ACC112 (cell line): ENCODE results near the gene TMEM178A.

Experiments used
- H2AFZ ChIP-seq: fragments of 200-600 bp; sonication (generic); one replicate; pipeline ENCODE4 v1.6.0; 2017; ENCODE audit warnings: antibody characterized with exemption, low read length; ENCODE audit not compliant: unreplicated experiment
- H3K27ac ChIP-seq: fragments of 200-600 bp; sonication (generic); 2 replicates; pipeline ENCODE4 v1.5.1; 2014; ENCODE audit warnings: low read depth, mild to moderate bottlenecking, antibody characterized with exemption, low read length, moderate library complexity
- H3K27me3 ChIP-seq: fragments of 200-600 bp; sonication (generic); 2 replicates; pipeline ENCODE4 v1.6.1; 2014; ENCODE audit warnings: mild to moderate bottlenecking, antibody characterized with exemption, low read length, moderate library complexity, mixed read lengths; ENCODE audit not compliant: insufficient read depth
- H3K36me3 ChIP-seq: fragments of 200-600 bp; sonication (generic); 2 replicates; pipeline ENCODE4 v1.6.1; 2016; ENCODE audit warnings: mild to moderate bottlenecking, antibody characterized with exemption, low read length, moderate library complexity, mixed read lengths; ENCODE audit not compliant: insufficient read depth
- H3K4me1 ChIP-seq: fragments of 200-600 bp; sonication (generic); one replicate; pipeline ENCODE4 v1.6.1; 2016; ENCODE audit warnings: low read length, mixed read lengths; ENCODE audit not compliant: insufficient read depth, unreplicated experiment, control insufficient read depth
- H3K4me3 ChIP-seq: fragments of 200-600 bp; sonication (generic); 2 replicates; pipeline ENCODE4 v1.5.1; 2014; ENCODE audit warnings: mild to moderate bottlenecking, low read depth, low read length
- H3K79me2 ChIP-seq: fragments of 200-600 bp; sonication (generic); one replicate; pipeline ENCODE4 v1.6.0; 2016; ENCODE audit warnings: low read length; ENCODE audit not compliant: control insufficient read depth, unreplicated experiment, insufficient read depth

The TMEM178A gene

DNA sequence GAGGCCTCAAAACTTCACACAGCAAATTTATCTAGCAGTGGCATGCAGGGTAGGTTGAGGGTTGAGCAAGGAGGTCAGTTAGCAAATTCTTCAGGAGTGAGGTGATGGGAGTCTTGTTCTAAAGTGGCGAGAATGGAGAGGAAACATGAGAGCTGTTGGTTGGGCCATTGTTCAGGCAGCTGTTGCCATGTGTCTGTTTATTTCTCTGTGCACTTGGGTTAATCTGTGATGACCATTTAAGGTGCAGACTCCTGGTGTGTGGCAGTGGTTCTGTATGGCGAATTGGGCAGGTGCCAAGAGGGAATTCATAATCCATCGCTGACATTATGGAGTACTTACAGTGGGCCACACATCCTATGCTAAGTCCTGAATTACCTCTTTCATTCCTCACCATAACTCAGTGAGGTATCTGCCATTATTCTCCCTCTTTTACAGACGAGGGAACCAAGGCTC, 30.4 kb downstream of the TMEM178A start:
- H3K27ac ChIP-seq = peak overlapping the region; percentile 22; the same call in 1 of the 2 replicates
- no peaks in the 10 kb centered on the region for H3K79me2 ChIP-seq
- no peaks in the 10 kb centered on the region for H3K27me3 ChIP-seq
- no peaks in the 10 kb centered on the region for H3K36me3 ChIP-seq
- peaks cover 6% of the 10 kb centered on the region for H3K4me1 ChIP-seq
- no peak overlapping the region for H2AFZ ChIP-seq
- no peak overlapping the region for H3K4me3 ChIP-seq

DNA sequence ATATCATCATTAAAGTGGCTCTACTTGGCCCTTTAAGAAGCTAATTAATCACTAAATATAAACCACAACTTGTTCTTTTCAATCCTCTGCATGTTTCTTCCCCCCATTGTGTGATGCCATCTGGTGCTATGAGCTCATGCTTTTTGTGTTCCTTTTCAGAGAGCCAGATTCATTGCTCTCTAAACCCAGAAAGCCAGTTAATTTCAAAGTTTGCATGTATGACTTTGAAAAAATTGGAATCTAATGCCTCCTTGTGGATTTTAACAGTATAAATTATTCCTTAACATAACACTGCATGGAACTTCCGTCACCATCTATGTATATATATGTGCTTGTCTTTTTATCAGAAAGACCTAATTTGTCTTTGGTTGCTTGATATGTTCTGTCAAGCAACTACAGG, 31.1 kb downstream of the TMEM178A start:
- Histone ChIP-seq H2AFZ (no peak overlapping the region), H3K79me2 (no peaks in the 10 kb centered on the region), H3K36me3 (no peaks in the 10 kb centered on the region), H3K27ac (peak overlapping the region; percentile 22; the same call in 1 of the 2 replicates), H3K27me3 (no peaks in the 10 kb centered on the region), H3K4me3 (no peak overlapping the region), H3K4me1 (peaks cover 6% of the 10 kb centered on the region)

DNA sequence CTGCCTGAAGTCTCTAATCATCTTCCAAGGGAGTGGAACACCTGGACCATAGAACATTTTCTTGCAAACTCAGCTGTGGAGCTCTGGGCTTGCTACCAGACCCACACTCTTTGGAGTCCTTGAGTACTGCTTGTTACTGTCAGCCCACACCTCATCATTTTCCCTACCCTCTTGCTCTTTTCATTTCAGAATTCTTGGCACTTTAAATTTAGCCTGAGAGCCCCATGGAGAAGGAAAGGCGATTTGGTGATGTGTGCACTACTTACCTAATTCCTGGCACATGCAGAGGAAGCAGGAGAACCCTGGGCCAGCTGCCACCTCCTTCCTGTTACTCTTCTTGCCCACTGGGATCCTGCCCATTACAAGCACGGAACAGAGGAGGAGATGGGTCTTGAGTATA, 31.7 kb downstream of the TMEM178A start:
- H2AFZ ChIP-seq = no peak overlapping the region
- no peaks in the 10 kb centered on the region for H3K27me3 ChIP-seq

DNA sequence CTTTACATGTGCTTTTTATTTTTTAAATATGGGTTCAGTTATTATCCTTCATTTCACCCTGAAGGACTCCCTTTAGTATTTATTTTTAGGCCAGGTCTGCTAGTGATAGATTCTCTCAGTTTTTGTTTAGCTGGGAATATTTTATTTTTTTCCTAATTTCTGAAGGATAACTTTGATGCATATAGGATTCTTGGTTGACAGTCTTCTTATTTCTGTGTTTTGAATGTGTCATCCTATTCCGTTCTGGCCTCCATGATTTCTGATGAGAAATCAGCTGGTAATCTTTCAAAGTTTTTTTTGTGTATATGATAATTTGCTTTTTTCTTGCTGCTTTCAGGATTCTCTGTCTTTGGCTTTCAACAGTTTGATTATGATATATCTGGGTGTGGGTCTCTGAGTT, 35.4 kb downstream of the TMEM178A start:
- Histone ChIP-seq H2AFZ (no peak overlapping the region), H3K4me3 (no peak overlapping the region), H3K27me3 (no peaks in the 10 kb centered on the region), H3K36me3 (no peaks in the 10 kb centered on the region), H3K4me1 (peaks cover 6% of the 10 kb centered on the region), H3K27ac (no peak overlapping the region), H3K79me2 (no peaks in the 10 kb centered on the region)

More for the DNA sequence above, 31.7 kb downstream of the TMEM178A start:
- Histone ChIP-seq H3K79me2 (no peaks in the 10 kb centered on the region), H3K27ac (no peak overlapping the region), H3K4me3 (no peak overlapping the region), H3K36me3 (no peaks in the 10 kb centered on the region), H3K4me1 (peaks cover 6% of the 10 kb centered on the region)

DNA sequence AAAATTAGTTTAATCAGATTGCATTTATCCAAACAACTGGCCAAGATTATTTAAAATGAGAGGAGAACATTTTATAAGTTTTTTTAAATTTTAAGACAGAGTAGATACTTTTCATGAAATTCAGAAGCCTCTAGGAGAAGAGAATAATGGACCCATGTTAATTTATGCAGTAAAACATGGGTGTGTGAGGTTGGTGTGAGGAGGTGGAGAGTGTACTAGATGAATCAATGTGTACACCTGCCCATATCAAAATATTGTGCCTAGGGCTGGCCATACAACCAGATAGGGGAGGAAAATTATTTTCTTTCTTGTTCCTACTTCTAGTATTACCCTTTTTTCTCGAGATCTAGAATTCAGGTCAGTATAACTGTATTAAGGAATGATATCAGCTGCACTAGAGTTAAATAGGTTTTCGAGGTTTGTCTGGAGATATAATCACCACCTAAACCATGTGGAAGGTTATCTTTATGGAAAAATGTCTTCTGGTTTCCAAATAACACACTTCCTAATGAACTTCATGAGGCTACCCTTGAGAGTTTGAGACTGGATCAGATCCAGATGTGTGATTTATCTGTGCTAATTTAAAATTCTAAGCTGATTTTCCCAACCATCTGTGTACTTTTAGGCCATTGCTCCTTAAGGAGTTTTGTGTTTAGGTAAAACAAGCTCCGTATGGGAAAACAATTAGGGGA, 37.6 kb downstream of the TMEM178A start:
- Histone ChIP-seq H3K27ac (no peak overlapping the region), H3K4me3 (no peak overlapping the region), H3K27me3 (no peaks in the 10 kb centered on the region), H2AFZ (no peak overlapping the region), H3K36me3 (no peaks in the 10 kb centered on the region), H3K4me1 (no peaks in the 10 kb centered on the region), H3K79me2 (no peaks in the 10 kb centered on the region)

DNA sequence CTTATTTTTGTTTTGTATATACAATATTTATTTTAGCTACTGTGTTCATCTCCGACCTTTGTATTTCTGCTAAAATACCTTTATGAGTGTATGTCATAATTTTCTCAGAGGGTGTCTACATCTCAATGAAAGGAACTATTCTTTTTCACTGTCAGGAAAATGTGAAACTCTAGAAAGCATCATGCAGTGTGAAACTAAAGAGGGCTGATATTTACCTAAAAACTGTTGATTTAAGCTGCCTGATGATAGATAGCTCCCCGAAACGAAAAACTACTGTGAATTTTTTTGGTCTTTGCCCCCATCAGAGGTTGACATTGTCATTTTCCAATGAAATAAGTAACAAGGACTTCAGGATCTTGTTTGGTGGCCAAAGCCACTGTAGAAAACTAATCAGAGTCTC, 38.8 kb downstream of the TMEM178A start:
- no peak overlapping the region for H2AFZ ChIP-seq
- no peaks in the 10 kb centered on the region for H3K4me1 ChIP-seq
- peaks cover 7% of the 10 kb centered on the region for H3K27me3 ChIP-seq
- H3K4me3 ChIP-seq = no peak overlapping the region
- H3K36me3 ChIP-seq = no peaks in the 10 kb centered on the region
- H3K79me2 ChIP-seq = no peaks in the 10 kb centered on the region
- no peak overlapping the region for H3K27ac ChIP-seq

DNA sequence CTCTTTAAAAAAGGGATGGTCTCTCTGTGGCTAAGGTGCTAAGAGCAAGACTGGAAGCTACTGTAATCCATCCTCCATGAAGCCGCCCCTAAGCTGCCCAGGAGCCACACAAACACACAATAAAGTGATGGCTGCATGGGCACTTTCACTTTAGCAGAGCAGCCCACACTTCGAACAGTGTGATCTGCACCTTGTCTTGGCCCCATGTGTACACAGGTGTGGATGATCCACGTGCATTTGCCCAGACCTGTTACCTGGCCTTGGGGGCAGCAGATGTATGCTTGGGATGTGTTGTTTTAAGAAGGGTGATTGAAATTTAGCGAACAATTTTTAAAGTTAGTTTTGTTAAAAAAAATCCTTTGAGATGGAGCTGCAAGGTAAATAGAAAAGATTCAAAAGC, 39.9 kb downstream of the TMEM178A start:
- H3K27me3 ChIP-seq = peaks cover 7% of the 10 kb centered on the region
- no peaks in the 10 kb centered on the region for H3K79me2 ChIP-seq
- no peaks in the 10 kb centered on the region for H3K4me1 ChIP-seq
- H2AFZ ChIP-seq = no peak overlapping the region
- H3K27ac ChIP-seq = no peak overlapping the region
- H3K4me3 ChIP-seq = no peak overlapping the region
- H3K36me3 ChIP-seq = no peaks in the 10 kb centered on the region

DNA sequence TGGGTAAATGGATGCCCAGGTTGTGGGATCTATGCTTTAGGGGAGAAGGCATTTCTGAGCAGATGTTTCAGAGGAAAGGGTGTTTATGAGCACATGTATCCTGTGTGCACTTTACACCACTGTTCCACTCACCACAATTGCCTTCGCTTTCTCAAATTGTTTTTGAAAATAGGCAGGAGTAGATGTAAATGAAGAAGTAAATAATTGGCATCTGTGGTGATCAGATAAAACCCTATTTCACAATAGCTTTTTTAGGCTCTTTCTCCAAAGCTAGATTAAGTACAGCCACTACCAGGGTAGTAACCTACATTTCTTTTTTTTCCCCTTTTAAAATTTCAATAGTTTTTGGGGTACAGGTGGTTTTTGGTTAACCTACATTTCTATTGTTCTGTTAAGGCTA, 40.6 kb downstream of the TMEM178A start:
- no peaks in the 10 kb centered on the region for H3K4me1 ChIP-seq
- no peaks in the 10 kb centered on the region for H3K79me2 ChIP-seq
- H3K27me3 ChIP-seq = peaks cover 7% of the 10 kb centered on the region

DNA sequence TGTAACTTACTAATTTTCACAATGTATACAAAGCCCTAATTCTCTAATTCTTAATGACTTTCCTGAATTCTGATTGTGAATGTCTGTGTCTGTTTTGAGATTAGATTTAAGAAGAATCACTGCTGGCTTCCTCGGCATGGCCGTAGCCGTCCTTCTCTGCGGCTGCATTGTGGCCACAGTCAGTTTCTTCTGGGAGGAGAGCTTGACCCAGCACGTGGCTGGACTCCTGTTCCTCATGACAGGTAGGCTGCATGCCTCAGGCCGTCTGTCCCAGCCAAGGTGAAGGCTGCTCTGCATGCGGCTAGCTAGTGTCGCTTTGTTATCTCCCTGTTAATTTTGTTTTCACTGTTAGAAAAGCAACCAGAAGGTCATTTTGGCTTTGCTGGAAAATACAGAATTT, 41.2 kb downstream of the TMEM178A start:
- no peaks in the 10 kb centered on the region for H3K36me3 ChIP-seq
- no peak overlapping the region for H2AFZ ChIP-seq
- H3K4me1 ChIP-seq = no peaks in the 10 kb centered on the region
- no peak overlapping the region for H3K4me3 ChIP-seq
- H3K27me3 ChIP-seq = peaks cover 7% of the 10 kb centered on the region
- H3K27ac ChIP-seq = no peak overlapping the region
- no peaks in the 10 kb centered on the region for H3K79me2 ChIP-seq

More for the DNA sequence above, 40.6 kb downstream of the TMEM178A start:
- H3K36me3 ChIP-seq = no peaks in the 10 kb centered on the region
- H3K27ac ChIP-seq = no peak overlapping the region
- no peak overlapping the region for H3K4me3 ChIP-seq
- H2AFZ ChIP-seq = no peak overlapping the region

DNA sequence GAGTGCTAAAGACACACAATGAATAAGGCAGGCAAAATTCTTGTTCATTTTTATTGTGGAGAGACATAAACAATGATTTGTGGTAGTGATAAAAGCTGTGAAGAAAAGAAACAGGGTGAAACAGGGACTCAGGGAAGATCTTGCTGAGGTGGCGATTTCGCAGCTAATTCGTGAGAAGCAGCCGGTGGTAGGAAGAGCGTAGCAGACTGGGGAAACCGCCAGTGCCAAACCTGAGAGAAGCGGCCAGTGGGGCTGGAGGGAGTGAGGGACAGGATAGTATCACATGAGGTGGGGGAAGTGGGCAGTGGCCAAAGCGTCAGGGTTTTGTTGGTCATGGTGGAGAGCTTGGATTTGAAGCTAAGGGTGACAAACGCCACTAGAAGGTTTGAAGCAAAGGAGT, 42.3 kb downstream of the TMEM178A start:
- H3K79me2 ChIP-seq = no peaks in the 10 kb centered on the region
- no peaks in the 10 kb centered on the region for H3K4me1 ChIP-seq
- H3K36me3 ChIP-seq = no peaks in the 10 kb centered on the region
- H2AFZ ChIP-seq = no peak overlapping the region
- no peak overlapping the region for H3K4me3 ChIP-seq
- no peak overlapping the region for H3K27ac ChIP-seq
- H3K27me3 ChIP-seq = peaks cover 7% of the 10 kb centered on the region

DNA sequence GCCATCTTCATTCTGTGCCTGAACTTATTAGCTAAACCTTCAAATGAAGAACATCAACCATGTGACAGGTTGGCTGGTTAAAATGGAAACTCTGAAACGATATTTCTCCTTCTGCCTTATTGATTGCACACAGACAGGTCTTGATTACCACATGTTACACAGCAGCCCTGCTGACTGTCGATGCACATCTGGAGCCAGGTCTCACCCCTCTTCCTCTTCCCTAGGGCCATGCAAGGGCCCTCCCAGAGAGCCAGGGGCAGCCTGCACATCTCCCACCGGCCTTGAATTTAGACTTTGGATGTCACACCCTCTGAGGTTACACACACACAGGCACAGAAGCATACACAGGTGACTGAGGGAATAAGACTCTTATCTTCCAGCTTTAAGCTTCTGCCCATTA, 45.1 kb downstream of the TMEM178A start:
- H3K4me1 ChIP-seq = no peaks in the 10 kb centered on the region
- H3K36me3 ChIP-seq = no peaks in the 10 kb centered on the region
- no peak overlapping the region for H2AFZ ChIP-seq
- no peak overlapping the region for H3K27ac ChIP-seq
- H3K4me3 ChIP-seq = no peak overlapping the region
- no peaks in the 10 kb centered on the region for H3K79me2 ChIP-seq
- peaks cover 7% of the 10 kb centered on the region for H3K27me3 ChIP-seq
